Measurements from ENCODE around the gene PPEF1. TPM values are rescaled to one million over a fixed set of nuclear protein-coding genes. Genes with fewer than 3 reads are reported as not detected.

Gene PPEF1
- polyA plus RNA-seq, 4 donors: 0.10 to 0.34 TPM; not detected in 2

DNA sequence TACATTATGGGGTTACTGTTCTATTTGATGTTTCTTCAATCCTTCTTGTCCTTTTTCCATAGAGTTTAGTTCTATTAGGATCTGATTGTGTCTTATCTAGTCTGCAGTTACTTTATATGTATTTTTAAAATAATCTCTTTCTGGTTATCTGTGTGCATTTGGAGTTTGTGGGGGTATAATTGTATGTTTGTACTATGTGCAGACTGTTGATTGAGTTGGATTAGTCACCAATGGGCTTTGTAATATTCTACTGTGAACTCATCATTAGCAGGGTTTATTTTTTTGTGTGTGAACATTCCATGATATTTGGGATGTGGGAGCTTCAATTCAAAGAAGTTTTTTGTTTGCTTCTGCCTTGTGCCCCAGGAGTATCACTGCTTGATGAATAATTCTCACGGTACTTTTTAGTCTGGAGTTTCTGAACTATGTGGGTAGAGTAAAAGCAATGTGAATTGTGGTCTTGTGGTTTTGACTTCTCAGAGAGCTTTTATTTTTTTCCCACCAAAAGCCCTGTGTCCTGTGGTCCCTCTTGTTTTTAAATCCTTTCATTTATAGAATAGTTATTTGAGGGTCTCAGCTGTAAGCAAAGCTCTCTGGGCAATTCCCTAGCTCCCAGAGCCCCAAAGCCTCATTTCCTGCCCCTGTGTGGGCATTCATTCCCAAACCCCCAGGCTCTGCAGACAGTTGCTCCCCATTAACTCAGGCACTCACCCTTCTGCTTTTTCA lies 148.6 kb downstream of the PPEF1 start:
- FAIRE-seq: no peak
- WGBS, 3 donors: 55 to 85% (median 62%) methylated on average over 1 of the region's 1 CpG

DNA sequence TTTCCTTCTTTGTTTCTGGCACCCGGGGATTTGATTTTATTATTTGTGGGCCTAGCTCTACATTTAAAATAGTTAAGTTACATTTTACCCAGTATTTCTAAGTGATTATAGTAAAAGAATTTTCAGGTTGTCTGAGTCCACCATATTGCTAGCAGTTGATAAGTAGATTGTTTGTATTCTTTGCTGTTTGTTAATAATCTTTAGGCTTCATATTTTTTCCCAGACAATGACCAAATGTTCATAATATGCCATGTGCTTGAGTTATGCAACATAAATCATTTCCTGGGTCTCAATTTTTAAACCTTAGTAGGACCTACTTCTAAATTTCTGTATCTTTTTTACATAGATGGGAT lies 149.2 kb downstream of the PPEF1 start:
- Histone ChIP-seq H3K4me1 (ENCODE audit: control insufficient read depth in 3 of 3, insufficient read depth in 2 of 3, low read depth in 1 of 3, low read length in 2 of 3) (no peaks in the 10 kb centered on the region), H3K27me3 (ENCODE audit: control insufficient read depth in 3 of 3, insufficient read depth in 3 of 3, low read length in 3 of 3) (no peaks in the 10 kb centered on the region), H3K4me3 (ENCODE audit: low read depth in 1 of 3, low read length in 3 of 3) (no peak overlapping the region), H3K9me3 (ENCODE audit: control insufficient read depth in 2 of 2, insufficient read depth in 1 of 2, low read depth in 1 of 2, low read length in 1 of 2) (no peaks in the 10 kb centered on the region), H3K36me3 (ENCODE audit: control insufficient read depth in 3 of 3, insufficient read depth in 2 of 3, low read depth in 1 of 3, low read length in 3 of 3) (no peaks in the 10 kb centered on the region), H3K27ac (ENCODE audit: low read depth in 1 of 3, low read length in 2 of 3) (no peak overlapping the region)
- FAIRE-seq (no peak), DNase-seq (no peak)
- WGBS, 3 donors: 48 to 63% (median 58%) methylated on average over 1 of the region's 1 CpG

More for the DNA sequence above, 148.6 kb downstream of the PPEF1 start:
- Histone ChIP-seq H3K9me3 (ENCODE audit: control insufficient read depth in 2 of 2, insufficient read depth in 1 of 2, low read depth in 1 of 2, low read length in 1 of 2) (no peaks in the 10 kb centered on the region), H3K36me3 (ENCODE audit: control insufficient read depth in 3 of 3, insufficient read depth in 2 of 3, low read depth in 1 of 3, low read length in 3 of 3) (no peaks in the 10 kb centered on the region), H3K4me3 (ENCODE audit: low read depth in 1 of 3, low read length in 3 of 3) (no peak overlapping the region), H3K27me3 (ENCODE audit: control insufficient read depth in 3 of 3, insufficient read depth in 3 of 3, low read length in 3 of 3) (no peaks in the 10 kb centered on the region), H3K27ac (ENCODE audit: low read depth in 1 of 3, low read length in 2 of 3) (no peak overlapping the region), H3K4me1 (ENCODE audit: control insufficient read depth in 3 of 3, insufficient read depth in 2 of 3, low read depth in 1 of 3, low read length in 2 of 3) (no peaks in the 10 kb centered on the region)
- DNase-seq: peak in 1 of 2 donors; percentile 15

DNA sequence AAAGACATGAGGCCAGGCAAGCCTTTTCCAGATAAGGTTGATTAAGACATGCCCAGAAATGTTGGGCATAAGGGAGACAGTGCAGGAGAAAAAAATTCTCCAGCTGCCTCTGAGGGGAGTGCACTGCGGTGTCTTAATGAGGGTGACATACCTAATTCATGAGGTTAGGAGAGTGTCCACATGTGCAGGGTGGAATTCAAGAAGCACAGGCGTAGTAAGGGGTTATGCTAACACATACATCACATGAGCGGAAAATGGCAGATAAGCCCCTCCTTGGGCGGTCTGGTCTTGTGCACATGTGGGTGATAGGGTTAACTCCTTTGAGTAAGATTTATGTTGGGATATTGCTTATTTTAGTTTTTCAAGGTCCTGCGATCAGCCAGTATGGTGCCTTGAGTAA lies 154.1 kb downstream of the PPEF1 start:
- FAIRE-seq (no peak), DNase-seq (no peak)
- WGBS, 3 donors: 89 to 95% (median 91%) methylated on average over 5 of the region's 5 CpGs
- no peaks in the 10 kb centered on the region for H3K27me3 ChIP-seq (ENCODE audit: control insufficient read depth in 3 of 3, insufficient read depth in 3 of 3, low read length in 3 of 3)
- H3K9me3 ChIP-seq (ENCODE audit: control insufficient read depth in 2 of 2, insufficient read depth in 1 of 2, low read depth in 1 of 2, low read length in 1 of 2): no peaks in the 10 kb centered on the region
- H3K4me3 ChIP-seq (ENCODE audit: low read depth in 1 of 3, low read length in 3 of 3): no peak overlapping the region
- no peaks in the 10 kb centered on the region for H3K4me1 ChIP-seq (ENCODE audit: control insufficient read depth in 3 of 3, insufficient read depth in 2 of 3, low read depth in 1 of 3, low read length in 2 of 3)
- H3K36me3 ChIP-seq (ENCODE audit: control insufficient read depth in 3 of 3, insufficient read depth in 2 of 3, low read depth in 1 of 3, low read length in 3 of 3): no peaks in the 10 kb centered on the region
- no peak overlapping the region for H3K27ac ChIP-seq (ENCODE audit: low read depth in 1 of 3, low read length in 2 of 3)

DNA sequence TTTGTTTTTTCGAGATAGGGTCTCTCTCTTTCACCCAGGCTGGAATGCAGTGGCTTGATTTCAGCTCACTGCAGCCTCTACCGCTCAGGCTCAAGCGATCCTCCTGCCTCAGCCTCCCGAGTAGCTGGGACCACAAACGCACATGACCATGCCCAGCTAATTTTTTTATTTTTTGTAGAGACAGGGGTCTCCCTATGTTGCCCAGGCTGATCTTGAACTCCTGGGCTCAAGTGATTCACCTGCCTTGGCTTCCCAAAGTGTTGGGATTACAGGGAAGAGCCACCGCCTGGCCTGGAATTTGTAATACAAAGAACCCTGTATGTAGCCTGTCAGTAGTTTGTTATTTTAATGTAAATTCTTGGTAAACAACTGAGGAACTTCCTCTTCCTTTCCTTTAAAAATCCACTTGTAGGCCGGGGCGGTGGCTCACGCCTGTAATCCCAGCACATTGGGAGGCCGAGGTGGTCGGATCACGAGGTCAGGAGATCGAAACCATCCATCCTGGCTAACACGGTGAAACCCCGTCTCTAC lies 157.0 kb downstream of the PPEF1 start:
- Histone ChIP-seq H3K27ac (ENCODE audit: low read depth in 1 of 3, low read length in 2 of 3) (no peak overlapping the region), H3K9me3 (ENCODE audit: control insufficient read depth in 2 of 2, insufficient read depth in 1 of 2, low read depth in 1 of 2, low read length in 1 of 2) (no peaks in the 10 kb centered on the region), H3K4me1 (ENCODE audit: control insufficient read depth in 3 of 3, insufficient read depth in 2 of 3, low read depth in 1 of 3, low read length in 2 of 3) (no peaks in the 10 kb centered on the region), H3K4me3 (ENCODE audit: low read depth in 1 of 3, low read length in 3 of 3) (no peak overlapping the region), H3K27me3 (ENCODE audit: control insufficient read depth in 3 of 3, insufficient read depth in 3 of 3, low read length in 3 of 3) (no peaks in the 10 kb centered on the region), H3K36me3 (ENCODE audit: control insufficient read depth in 3 of 3, insufficient read depth in 2 of 3, low read depth in 1 of 3, low read length in 3 of 3) (no peaks in the 10 kb centered on the region)
- no peak for DNase-seq
- 87 to 90% (median 90%) methylated on average over 15 of the region's 15 CpGs for WGBS, 3 donors
- no peak for FAIRE-seq

DNA sequence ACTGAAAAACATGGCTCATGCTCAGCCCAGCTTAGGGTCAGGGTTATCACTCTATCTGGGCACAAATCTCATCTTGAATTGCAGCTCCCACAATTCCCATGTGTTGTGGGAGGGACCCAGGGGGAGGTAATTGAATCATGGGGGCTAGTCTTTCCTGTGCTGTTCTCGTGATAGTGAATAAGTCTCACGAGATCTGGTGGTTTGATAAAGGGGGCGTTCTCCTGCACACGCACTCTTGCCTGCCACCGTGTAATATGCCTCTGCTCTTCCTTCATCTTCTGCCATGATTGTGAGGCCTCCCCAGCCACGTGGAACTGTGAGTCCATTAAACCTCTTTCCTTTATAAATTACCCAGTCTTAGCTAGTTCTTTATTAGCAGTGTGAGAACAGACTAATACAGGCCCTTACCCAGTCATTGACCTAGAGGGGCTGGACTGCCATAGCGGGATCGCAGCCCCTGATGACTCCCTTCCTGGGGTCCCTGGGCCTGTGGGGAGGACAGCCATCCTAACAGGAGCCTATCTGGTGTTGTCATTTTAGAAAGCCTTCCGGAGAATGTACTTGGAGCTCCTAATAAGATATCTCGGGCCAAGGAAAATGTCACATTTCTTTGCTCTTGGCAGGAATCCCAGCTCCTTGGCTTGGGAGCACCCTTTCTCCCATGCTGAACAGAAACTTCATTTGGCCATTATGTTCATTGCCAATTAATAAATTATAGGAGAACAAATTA lies 163.9 kb downstream of the PPEF1 start:
- DNase-seq (no peak), FAIRE-seq (no peak)
- WGBS, 3 donors: 62 to 75% (median 72%) methylated on average over 10 of the region's 10 CpGs
- no peaks in the 10 kb centered on the region for H3K27me3 ChIP-seq (ENCODE audit: control insufficient read depth in 3 of 3, insufficient read depth in 3 of 3, low read length in 3 of 3)
- H3K27ac ChIP-seq (ENCODE audit: low read depth in 1 of 3, low read length in 2 of 3): peak overlapping the region in 1 of 3 donors; percentile 38
- H3K36me3 ChIP-seq (ENCODE audit: control insufficient read depth in 3 of 3, insufficient read depth in 2 of 3, low read depth in 1 of 3, low read length in 3 of 3): no peaks in the 10 kb centered on the region
- H3K9me3 ChIP-seq (ENCODE audit: control insufficient read depth in 2 of 2, insufficient read depth in 1 of 2, low read depth in 1 of 2, low read length in 1 of 2): no peaks in the 10 kb centered on the region
- no peak overlapping the region for H3K4me3 ChIP-seq (ENCODE audit: low read depth in 1 of 3, low read length in 3 of 3)
- H3K4me1 ChIP-seq (ENCODE audit: control insufficient read depth in 3 of 3, insufficient read depth in 2 of 3, low read depth in 1 of 3, low read length in 2 of 3): no peaks in the 10 kb centered on the region

DNA sequence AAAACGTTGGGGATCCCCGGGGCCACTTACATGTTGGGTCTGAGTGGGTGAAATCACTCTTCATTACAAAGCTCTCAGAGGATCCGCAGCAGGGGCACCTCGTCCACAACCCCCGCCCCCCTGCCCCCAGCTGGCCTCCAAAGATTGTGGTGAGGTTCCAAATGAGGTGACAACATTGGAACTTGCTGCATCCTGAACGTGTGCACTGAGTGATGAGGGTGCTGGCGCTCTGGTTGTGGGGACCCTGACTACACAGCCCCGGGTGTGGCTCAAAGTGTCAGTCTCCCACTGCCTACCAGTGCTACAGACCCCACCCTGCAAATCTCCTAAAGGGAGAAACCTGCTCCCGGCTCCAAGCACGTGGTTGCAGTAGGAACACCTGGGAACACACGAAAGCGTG lies 164.5 kb downstream of the PPEF1 start:
- FAIRE-seq: no peak
- H3K4me1 ChIP-seq (ENCODE audit: control insufficient read depth in 3 of 3, insufficient read depth in 2 of 3, low read depth in 1 of 3, low read length in 2 of 3): no peaks in the 10 kb centered on the region
- DNase-seq: no peak
- no peak overlapping the region for H3K27ac ChIP-seq (ENCODE audit: low read depth in 1 of 3, low read length in 2 of 3)
- 44 to 76% (median 68%) methylated on average over 12 of the region's 12 CpGs for WGBS, 3 donors
- no peaks in the 10 kb centered on the region for H3K9me3 ChIP-seq (ENCODE audit: control insufficient read depth in 2 of 2, insufficient read depth in 1 of 2, low read depth in 1 of 2, low read length in 1 of 2)
- no peak overlapping the region for H3K4me3 ChIP-seq (ENCODE audit: low read depth in 1 of 3, low read length in 3 of 3)
- H3K36me3 ChIP-seq (ENCODE audit: control insufficient read depth in 3 of 3, insufficient read depth in 2 of 3, low read depth in 1 of 3, low read length in 3 of 3): no peaks in the 10 kb centered on the region
- H3K27me3 ChIP-seq (ENCODE audit: control insufficient read depth in 3 of 3, insufficient read depth in 3 of 3, low read length in 3 of 3): no peaks in the 10 kb centered on the region

DNA sequence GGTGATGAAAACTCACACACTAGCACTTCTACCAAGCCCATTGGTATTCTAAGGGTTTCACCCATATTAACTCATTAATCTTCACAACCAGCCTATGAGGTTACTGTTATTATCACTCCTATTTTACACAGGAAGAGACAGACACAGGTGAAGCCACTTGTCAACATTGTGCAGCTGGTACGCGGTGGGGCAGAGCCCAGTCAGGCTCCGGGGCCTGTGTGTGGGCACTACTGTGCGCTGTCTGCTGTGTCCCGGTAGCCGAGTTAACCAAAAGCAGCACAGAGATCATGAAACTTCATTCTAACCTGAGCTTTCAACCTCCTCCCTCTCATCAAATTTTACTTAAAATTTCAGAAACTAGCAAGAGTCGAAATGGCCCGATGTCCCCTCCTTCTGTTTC lies 165.2 kb downstream of the PPEF1 start:
- no peaks in the 10 kb centered on the region for H3K27me3 ChIP-seq (ENCODE audit: control insufficient read depth in 3 of 3, insufficient read depth in 3 of 3, low read length in 3 of 3)
- DNase-seq: no peak
- FAIRE-seq: no peak
- no peaks in the 10 kb centered on the region for H3K9me3 ChIP-seq (ENCODE audit: control insufficient read depth in 2 of 2, insufficient read depth in 1 of 2, low read depth in 1 of 2, low read length in 1 of 2)
- no peak overlapping the region for H3K4me3 ChIP-seq (ENCODE audit: low read depth in 1 of 3, low read length in 3 of 3)
- no peaks in the 10 kb centered on the region for H3K36me3 ChIP-seq (ENCODE audit: control insufficient read depth in 3 of 3, insufficient read depth in 2 of 3, low read depth in 1 of 3, low read length in 3 of 3)
- WGBS, 3 donors: 89 to 93% (median 92%) methylated on average over 7 to 8 of the region's 8 CpGs
- H3K4me1 ChIP-seq (ENCODE audit: control insufficient read depth in 3 of 3, insufficient read depth in 2 of 3, low read depth in 1 of 3, low read length in 2 of 3): no peaks in the 10 kb centered on the region
- no peak overlapping the region for H3K27ac ChIP-seq (ENCODE audit: low read depth in 1 of 3, low read length in 2 of 3)

DNA sequence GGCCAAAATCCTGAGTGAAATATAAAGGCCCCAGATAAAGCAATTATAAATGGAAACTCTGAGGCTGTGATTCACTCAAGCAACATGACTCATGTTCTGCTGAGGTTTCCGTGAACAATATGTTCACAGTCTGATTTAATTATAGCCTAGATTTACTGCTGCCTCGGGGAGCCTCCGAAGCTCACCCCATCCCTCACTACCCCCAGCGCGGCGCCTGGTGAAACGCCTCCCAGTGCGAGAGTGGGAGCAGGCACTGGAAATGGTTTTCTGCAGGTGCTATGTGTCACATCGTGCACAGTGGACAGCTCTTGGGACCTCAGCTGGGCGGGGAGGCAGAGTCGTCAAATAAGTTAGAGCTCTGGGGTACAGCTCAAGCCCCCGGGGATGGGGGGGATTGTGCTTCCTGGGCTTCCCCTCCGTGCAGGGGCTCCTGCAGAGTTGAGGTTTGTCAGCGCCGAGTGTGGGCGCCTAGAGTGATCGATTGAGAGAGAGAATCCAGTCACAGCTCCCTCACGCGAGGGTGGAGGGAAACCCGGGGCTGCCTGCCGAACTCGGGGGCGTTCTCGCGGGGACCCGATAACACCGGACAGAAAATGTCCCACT lies 165.8 kb downstream of the PPEF1 start:
- Histone ChIP-seq H3K9me3 (ENCODE audit: control insufficient read depth in 2 of 2, insufficient read depth in 1 of 2, low read depth in 1 of 2, low read length in 1 of 2) (no peaks in the 10 kb centered on the region), H3K27ac (ENCODE audit: low read depth in 1 of 3, low read length in 2 of 3) (no peak overlapping the region), H3K4me1 (ENCODE audit: control insufficient read depth in 3 of 3, insufficient read depth in 2 of 3, low read depth in 1 of 3, low read length in 2 of 3) (no peaks in the 10 kb centered on the region), H3K4me3 (ENCODE audit: low read depth in 1 of 3, low read length in 3 of 3) (no peak overlapping the region), H3K36me3 (ENCODE audit: control insufficient read depth in 3 of 3, insufficient read depth in 2 of 3, low read depth in 1 of 3, low read length in 3 of 3) (no peaks in the 10 kb centered on the region), H3K27me3 (ENCODE audit: control insufficient read depth in 3 of 3, insufficient read depth in 3 of 3, low read length in 3 of 3) (no peaks in the 10 kb centered on the region)
- no peak for DNase-seq
- 64 to 85% (median 77%) methylated on average over 26 to 27 of the region's 27 CpGs for WGBS, 3 donors
- FAIRE-seq: no peak
